Liver (tissue), 3 donors: ENCODE results near the gene FHOD1.

Experiments
- EGR1 ChIP-seq, 2 donors: IDR thresholded peaks; 2 replicates each; pipeline ENCODE4 v1.6.1; 2016 to 2018; ENCODE audit warnings: antibody characterized with exemption in 2 of 2, low read depth in 2 of 2
- GABPA ChIP-seq, 2 donors: IDR thresholded peaks in 1 of 2; conservative IDR thresholded peaks in 1 of 2; 2 replicates each; pipeline ENCODE4 v1.6.1; 2016; ENCODE audit warnings: antibody characterized with exemption in 2 of 2, mild to moderate bottlenecking in 1 of 2, moderate library complexity in 1 of 2
- JUND ChIP-seq, 2 donors: IDR thresholded peaks; 2 replicates each; pipeline ENCODE4 v1.6.1; 2016; ENCODE audit warnings: antibody characterized with exemption in 2 of 2
- YY1 ChIP-seq: IDR thresholded peaks from 2 replicates; pipeline ENCODE4 v1.6.1; 2016; ENCODE audit warnings: antibody characterized with exemption, mild to moderate bottlenecking
- TF ChIP-seq, protein P1 (sequence below): fragments of 150-350 bp; IDR thresholded peaks from 2 replicates; pipeline ENCODE4 v1.5.1; 2017; ENCODE audit warnings: improper control_type of control experiment, low read depth, low read length; ENCODE audit not compliant: missing input control
- TF ChIP-seq, protein P2 (sequence below): IDR thresholded peaks from 2 replicates; pipeline ENCODE4 v1.6.1; 2016; ENCODE audit warnings: antibody characterized with exemption
- donor health status: healthy.
- donor health status: healthy.

GRCh38 chr16:67207249-67208091, 39.8 kb downstream of the FHOD1 start:
- TF ChIP-seq, protein P1, sequence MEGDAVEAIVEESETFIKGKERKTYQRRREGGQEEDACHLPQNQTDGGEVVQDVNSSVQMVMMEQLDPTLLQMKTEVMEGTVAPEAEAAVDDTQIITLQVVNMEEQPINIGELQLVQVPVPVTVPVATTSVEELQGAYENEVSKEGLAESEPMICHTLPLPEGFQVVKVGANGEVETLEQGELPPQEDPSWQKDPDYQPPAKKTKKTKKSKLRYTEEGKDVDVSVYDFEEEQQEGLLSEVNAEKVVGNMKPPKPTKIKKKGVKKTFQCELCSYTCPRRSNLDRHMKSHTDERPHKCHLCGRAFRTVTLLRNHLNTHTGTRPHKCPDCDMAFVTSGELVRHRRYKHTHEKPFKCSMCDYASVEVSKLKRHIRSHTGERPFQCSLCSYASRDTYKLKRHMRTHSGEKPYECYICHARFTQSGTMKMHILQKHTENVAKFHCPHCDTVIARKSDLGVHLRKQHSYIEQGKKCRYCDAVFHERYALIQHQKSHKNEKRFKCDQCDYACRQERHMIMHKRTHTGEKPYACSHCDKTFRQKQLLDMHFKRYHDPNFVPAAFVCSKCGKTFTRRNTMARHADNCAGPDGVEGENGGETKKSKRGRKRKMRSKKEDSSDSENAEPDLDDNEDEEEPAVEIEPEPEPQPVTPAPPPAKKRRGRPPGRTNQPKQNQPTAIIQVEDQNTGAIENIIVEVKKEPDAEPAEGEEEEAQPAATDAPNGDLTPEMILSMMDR, result no peak
- TF ChIP-seq GABPA (IDR thresholded peaks at IDR 0.05 in 1 of 2, conservative IDR thresholded peaks at IDR 0.05 in 1 of 2) (no peak), YY1 (no peak), EGR1 (IDR thresholded peaks at IDR 0.05; ENCODE audit: low read depth in 2 of 2) (no peak), JUND (IDR thresholded peaks at IDR 0.05) (no peak)
- TF ChIP-seq, protein P2, sequence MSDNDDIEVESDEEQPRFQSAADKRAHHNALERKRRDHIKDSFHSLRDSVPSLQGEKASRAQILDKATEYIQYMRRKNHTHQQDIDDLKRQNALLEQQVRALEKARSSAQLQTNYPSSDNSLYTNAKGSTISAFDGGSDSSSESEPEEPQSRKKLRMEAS, result no peak
